HepG2 (cell line): ENCODE data around the gene CCL23. TPM values are rescaled to one million over a fixed set of nuclear protein-coding genes. Genes with fewer than 3 reads are reported as not detected.
A peak's percentile ranks its signal among the peaks of the same experiment; 100 is the strongest.

Experiments
- CREM ChIP-seq, 2 experiments: sonication (generic) in 1 of 2; formaldehyde crosslinking in 1 of 2; IDR thresholded peaks; 2 replicates each; pipeline versions ENCODE4 v1.4.0 to v1.6.1; 2016 to 2020; ENCODE audit warnings: antibody characterized with exemption in 1 of 2, mild to moderate bottlenecking in 1 of 2, missing genetic modification reagents in 1 of 2
- EHMT2 ChIP-seq: fragments of 200-600 bp; sonication (generic); IDR thresholded peaks from 2 replicates; pipeline ENCODE4 v1.7.0; 2017; ENCODE audit warnings: antibody characterized with exemption, low read depth, low read length, borderline replicate concordance
- ELF4 ChIP-seq: sonication (generic); formaldehyde crosslinking; IDR thresholded peaks from 2 replicates; pipeline ENCODE4 v1.5.0; 2020; ENCODE audit warnings: missing genetic modification reagents, mild to moderate bottlenecking, moderate library complexity, borderline replicate concordance
- FIP1L1 ChIP-seq: fragments of 200-400 bp; formaldehyde crosslinking; IDR thresholded peaks from 2 replicates; pipeline ENCODE4 v1.6.1; 2018; ENCODE audit warnings: low read depth, mild to moderate bottlenecking, low read length, moderate library complexity, borderline replicate concordance; ENCODE audit not compliant: insufficient read depth
- KDM1A ChIP-seq: IDR thresholded peaks from 2 replicates; pipeline ENCODE4 v1.6.1; 2016; ENCODE audit warnings: missing compliant biosample characterization
- KDM2A ChIP-seq: sonication (generic); formaldehyde crosslinking; IDR thresholded peaks from 2 replicates; pipeline ENCODE4 v1.4.0; 2020; ENCODE audit warnings: low read depth, missing genetic modification reagents, borderline replicate concordance
- KMT2B ChIP-seq: IDR thresholded peaks from 2 replicates; pipeline ENCODE4 v1.6.1; 2016; ENCODE audit warnings: missing genetic modification reagents, missing compliant biosample characterization
- MTF2 ChIP-seq: sonication (generic); formaldehyde crosslinking; IDR thresholded peaks from 2 replicates; pipeline ENCODE4 v1.5.0; 2020; ENCODE audit warnings: missing genetic modification reagents, borderline replicate concordance
- SOX6 ChIP-seq, 2 experiments: fragments of 450-650 bp in 1 of 2; sonication (generic) in 1 of 2; formaldehyde crosslinking in 1 of 2; IDR thresholded peaks; 2 replicates each; pipeline versions ENCODE4 v1.4.0 to v1.6.1; 2017 to 2020; ENCODE audit warnings: antibody characterized with exemption in 1 of 2, mild to moderate bottlenecking in 1 of 2, missing genetic modification reagents in 1 of 2
- THYN1 ChIP-seq: sonication (generic); formaldehyde crosslinking; IDR thresholded peaks from 2 replicates; pipeline ENCODE4 v1.8.1; 2023; ENCODE audit warnings: low read depth, mild to moderate bottlenecking, moderate library complexity, missing genetic modification reagents, borderline replicate concordance
- XRCC5 ChIP-seq: fragments of 200-400 bp; formaldehyde crosslinking; optimal IDR thresholded peaks from 2 replicates; pipeline ENCODE3; 2017; ENCODE audit warnings: mild to moderate bottlenecking, low read length
- ZFP36L2 ChIP-seq: sonication (generic); formaldehyde crosslinking; IDR thresholded peaks from 2 replicates; pipeline ENCODE4 v1.4.0; 2020; ENCODE audit warnings: missing genetic modification reagents
- ZNF567 ChIP-seq: sonication (generic); formaldehyde crosslinking; IDR thresholded peaks from 2 replicates; pipeline ENCODE4 v1.8.1; 2023; ENCODE audit warnings: mild to moderate bottlenecking, missing genetic modification reagents, borderline replicate concordance
- polyA plus RNA-seq, 8 experiments: library from polyadenylated mRNA; depleted of rRNA in 3 of 8; stranded (reverse) in 7 of 8; unstranded in 1 of 8; fragments of >200 nt; fragmentation: Illumina TruSeq in 4 of 8; extraction: Trizol in 4 of 8; gene quantifications; 2 replicates each; pipeline versions ENCODE4 v1.2.1 to v1.2.3, GENCODE V29; 2011 to 2016; ENCODE audit warnings: low read depth in 4 of 8, missing spikeins in 1 of 8, mixed read lengths in 1 of 8; ENCODE audit not compliant: insufficient read depth in 1 of 8
- total RNA-seq, 5 experiments: library from RNA; depleted of rRNA; stranded (reverse); fragments of >200 nt; fragmentation: Illumina TruSeq; extraction: Trizol; gene quantifications; 2 replicates each; pipeline ENCODE4 v1.2.3, GENCODE V29; 2016; ENCODE audit warnings: low read depth in 1 of 5
- TF ChIP-seq, protein P1 (sequence below): sonication (generic); formaldehyde crosslinking; IDR thresholded peaks from 2 replicates; pipeline ENCODE4 v1.4.0; 2020; ENCODE audit warnings: missing genetic modification reagents, borderline replicate concordance
- TF ChIP-seq, protein P2 (sequence below): sonication (generic); formaldehyde crosslinking; IDR thresholded peaks from 2 replicates; pipeline ENCODE4 v1.5.1; 2020; ENCODE audit warnings: mild to moderate bottlenecking, missing genetic modification reagents, borderline replicate concordance
- TF ChIP-seq, protein P3 (sequence below): IDR thresholded peaks from 2 replicates; pipeline ENCODE4 v1.6.1; 2016; ENCODE audit warnings: missing biosample characterization, missing genetic modification reagents, low read depth
- TF ChIP-seq, protein P4 (sequence below): sonication (generic); formaldehyde crosslinking; IDR thresholded peaks from 2 replicates; pipeline ENCODE4 v1.4.0; 2020; ENCODE audit warnings: mild to moderate bottlenecking, missing genetic modification reagents
- TF ChIP-seq, protein P5 (sequence below): sonication (generic); formaldehyde crosslinking; IDR thresholded peaks from 2 replicates; pipeline ENCODE4 v1.4.0; 2020; ENCODE audit warnings: mild to moderate bottlenecking, low read depth, missing genetic modification reagents
- TF ChIP-seq, protein P6 (sequence below): IDR thresholded peaks from 2 replicates; pipeline ENCODE4 v1.6.1; 2016; ENCODE audit warnings: missing genetic modification reagents, missing compliant biosample characterization

The CCL23 gene
- total and polyA plus RNA-seq, 2 of the 13 experiments (the other 11 are each of a cell fraction or from before 2014, with no cell fraction given) = not detected

DNA sequence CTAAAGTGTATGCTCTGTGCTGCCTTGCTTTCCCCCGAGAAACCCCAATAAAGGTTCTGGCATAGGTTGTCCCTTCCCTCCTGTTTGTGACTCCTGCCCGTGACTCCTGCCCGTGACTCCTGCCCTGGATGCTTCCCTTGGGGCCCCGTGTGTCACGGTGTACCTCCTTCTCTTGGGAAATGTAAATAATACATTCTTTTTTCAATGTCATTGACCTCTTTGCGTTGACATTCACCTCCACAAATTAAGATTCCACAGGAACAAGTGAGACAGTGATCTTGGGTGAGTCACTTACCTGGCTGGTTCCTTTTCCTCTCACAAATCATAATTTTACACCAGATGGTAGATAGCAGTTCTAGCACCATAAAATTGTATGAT lies 17.1 kb downstream of the CCL23 start (continued):
- TF ChIP-seq, protein P1, sequence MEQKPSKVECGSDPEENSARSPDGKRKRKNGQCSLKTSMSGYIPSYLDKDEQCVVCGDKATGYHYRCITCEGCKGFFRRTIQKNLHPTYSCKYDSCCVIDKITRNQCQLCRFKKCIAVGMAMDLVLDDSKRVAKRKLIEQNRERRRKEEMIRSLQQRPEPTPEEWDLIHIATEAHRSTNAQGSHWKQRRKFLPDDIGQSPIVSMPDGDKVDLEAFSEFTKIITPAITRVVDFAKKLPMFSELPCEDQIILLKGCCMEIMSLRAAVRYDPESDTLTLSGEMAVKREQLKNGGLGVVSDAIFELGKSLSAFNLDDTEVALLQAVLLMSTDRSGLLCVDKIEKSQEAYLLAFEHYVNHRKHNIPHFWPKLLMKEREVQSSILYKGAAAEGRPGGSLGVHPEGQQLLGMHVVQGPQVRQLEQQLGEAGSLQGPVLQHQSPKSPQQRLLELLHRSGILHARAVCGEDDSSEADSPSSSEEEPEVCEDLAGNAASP (CRISPR knock-in tag) = peak; percentile 57; the same call in 1 of the 2 replicates
- TF ChIP-seq, protein P2, sequence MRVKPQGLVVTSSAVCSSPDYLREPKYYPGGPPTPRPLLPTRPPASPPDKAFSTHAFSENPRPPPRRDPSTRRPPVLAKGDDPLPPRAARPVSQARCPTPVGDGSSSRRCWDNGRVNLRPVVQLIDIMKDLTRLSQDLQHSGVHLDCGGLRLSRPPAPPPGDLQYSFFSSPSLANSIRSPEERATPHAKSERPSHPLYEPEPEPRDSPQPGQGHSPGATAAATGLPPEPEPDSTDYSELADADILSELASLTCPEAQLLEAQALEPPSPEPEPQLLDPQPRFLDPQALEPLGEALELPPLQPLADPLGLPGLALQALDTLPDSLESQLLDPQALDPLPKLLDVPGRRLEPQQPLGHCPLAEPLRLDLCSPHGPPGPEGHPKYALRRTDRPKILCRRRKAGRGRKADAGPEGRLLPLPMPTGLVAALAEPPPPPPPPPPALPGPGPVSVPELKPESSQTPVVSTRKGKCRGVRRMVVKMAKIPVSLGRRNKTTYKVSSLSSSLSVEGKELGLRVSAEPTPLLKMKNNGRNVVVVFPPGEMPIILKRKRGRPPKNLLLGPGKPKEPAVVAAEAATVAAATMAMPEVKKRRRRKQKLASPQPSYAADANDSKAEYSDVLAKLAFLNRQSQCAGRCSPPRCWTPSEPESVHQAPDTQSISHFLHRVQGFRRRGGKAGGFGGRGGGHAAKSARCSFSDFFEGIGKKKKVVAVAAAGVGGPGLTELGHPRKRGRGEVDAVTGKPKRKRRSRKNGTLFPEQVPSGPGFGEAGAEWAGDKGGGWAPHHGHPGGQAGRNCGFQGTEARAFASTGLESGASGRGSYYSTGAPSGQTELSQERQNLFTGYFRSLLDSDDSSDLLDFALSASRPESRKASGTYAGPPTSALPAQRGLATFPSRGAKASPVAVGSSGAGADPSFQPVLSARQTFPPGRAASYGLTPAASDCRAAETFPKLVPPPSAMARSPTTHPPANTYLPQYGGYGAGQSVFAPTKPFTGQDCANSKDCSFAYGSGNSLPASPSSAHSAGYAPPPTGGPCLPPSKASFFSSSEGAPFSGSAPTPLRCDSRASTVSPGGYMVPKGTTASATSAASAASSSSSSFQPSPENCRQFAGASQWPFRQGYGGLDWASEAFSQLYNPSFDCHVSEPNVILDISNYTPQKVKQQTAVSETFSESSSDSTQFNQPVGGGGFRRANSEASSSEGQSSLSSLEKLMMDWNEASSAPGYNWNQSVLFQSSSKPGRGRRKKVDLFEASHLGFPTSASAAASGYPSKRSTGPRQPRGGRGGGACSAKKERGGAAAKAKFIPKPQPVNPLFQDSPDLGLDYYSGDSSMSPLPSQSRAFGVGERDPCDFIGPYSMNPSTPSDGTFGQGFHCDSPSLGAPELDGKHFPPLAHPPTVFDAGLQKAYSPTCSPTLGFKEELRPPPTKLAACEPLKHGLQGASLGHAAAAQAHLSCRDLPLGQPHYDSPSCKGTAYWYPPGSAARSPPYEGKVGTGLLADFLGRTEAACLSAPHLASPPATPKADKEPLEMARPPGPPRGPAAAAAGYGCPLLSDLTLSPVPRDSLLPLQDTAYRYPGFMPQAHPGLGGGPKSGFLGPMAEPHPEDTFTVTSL = no peak
- TF ChIP-seq FIP1L1 (no peak), ZNF567 (CRISPR knock-in tag) (no peak), SOX6 (IDR thresholded peaks at IDR 0.05) (no peak), SOX6 (CRISPR knock-in tag; IDR thresholded peaks at IDR 0.05) (peak; percentile 78), ZFP36L2 (CRISPR knock-in tag) (no peak), CREM (IDR thresholded peaks at IDR 0.05) (peak; percentile 62; the same call in 1 of the 2 replicates), CREM (CRISPR knock-in tag; IDR thresholded peaks at IDR 0.05) (no peak), KDM1A (CRISPR knock-in tag) (no peak), KDM2A (CRISPR knock-in tag) (no peak), KMT2B (CRISPR knock-in tag) (no peak), THYN1 (CRISPR knock-in tag) (no peak), ELF4 (no peak), EHMT2 (no peak), XRCC5 (peak; percentile 8), MTF2 (CRISPR knock-in tag) (no peak)
- TF ChIP-seq, protein P3, sequence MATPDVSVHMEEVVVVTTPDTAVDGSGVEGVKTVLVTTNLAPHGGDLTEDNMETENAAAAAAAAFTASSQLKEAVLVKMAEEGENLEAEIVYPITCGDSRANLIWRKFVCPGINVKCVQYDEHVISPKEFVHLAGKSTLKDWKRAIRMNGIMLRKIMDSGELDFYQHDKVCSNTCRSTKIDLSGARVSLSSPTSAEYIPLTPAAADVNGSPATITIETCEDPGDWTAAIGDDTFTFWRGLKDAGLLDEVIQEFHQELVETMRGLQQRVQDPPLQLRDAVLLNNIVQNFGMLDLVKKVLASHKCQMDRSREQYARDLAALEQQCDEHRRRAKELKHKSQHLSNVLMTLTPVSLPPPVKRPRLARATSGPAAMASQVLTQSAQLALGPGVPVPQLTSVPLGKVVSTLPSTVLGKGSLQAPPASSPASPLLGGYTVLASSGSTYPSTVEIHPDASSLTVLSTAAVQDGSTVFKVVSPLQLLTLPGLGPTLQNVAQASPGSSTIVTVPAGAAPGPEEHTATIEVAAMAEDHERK (CRISPR knock-in tag) = no peak
- TF ChIP-seq, protein P4, sequence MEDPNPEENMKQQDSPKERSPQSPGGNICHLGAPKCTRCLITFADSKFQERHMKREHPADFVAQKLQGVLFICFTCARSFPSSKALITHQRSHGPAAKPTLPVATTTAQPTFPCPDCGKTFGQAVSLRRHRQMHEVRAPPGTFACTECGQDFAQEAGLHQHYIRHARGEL = no peak
- TF ChIP-seq, protein P5, sequence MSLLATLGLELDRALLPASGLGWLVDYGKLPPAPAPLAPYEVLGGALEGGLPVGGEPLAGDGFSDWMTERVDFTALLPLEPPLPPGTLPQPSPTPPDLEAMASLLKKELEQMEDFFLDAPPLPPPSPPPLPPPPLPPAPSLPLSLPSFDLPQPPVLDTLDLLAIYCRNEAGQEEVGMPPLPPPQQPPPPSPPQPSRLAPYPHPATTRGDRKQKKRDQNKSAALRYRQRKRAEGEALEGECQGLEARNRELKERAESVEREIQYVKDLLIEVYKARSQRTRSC = no peak
- TF ChIP-seq, protein P6, sequence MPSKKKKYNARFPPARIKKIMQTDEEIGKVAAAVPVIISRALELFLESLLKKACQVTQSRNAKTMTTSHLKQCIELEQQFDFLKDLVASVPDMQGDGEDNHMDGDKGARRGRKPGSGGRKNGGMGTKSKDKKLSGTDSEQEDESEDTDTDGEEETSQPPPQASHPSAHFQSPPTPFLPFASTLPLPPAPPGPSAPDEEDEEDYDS = no peak
